HG03520 (cell line): ENCODE results near the gene EEF2K.
"Not testable (repeated sequence)": the region's sequence is repeated elsewhere in the genome, so short reads cannot be mapped to it uniquely, and the experiment has no call there.

ENCODE experiments used
- ATAC-seq: cut with Tn5 transposase; IDR thresholded peaks from one replicate; pipeline ENCODE4 v1.9.1; 2021; ENCODE audit warnings: mild to moderate bottlenecking, moderate library complexity; ENCODE audit not compliant: unreplicated experiment

Gene EEF2K

DNA sequence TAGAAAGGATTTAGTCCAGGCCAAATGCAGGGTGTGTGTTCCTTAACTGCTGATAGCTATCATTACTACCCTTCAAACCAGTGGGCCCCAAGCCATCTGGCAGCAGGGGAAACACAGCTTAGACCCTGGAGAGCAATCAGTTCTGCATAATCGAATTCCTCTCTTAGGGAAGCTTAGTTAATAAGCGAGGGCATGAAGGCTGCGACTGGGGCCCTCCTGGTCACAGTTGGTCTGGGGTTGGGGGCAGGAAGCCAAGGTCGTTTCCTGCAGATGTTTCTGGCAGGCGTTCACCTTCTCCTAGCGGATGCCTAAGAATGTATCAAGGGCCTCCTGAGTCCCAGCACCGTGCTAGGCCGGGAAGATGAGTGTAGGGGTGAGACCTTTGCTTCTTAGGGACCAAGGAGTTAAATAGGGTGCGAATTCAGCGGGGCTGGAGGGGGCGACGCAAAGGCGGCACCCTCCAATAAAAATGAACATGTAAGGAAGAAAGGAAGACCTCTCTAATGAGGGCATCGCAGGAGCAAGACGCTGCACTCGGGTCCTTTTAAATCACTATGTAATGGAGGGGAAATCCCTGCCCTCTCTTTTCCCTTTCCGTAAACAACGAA is 16.5 kb upstream of the EEF2K start:
- ATAC-seq: no peak

DNA sequence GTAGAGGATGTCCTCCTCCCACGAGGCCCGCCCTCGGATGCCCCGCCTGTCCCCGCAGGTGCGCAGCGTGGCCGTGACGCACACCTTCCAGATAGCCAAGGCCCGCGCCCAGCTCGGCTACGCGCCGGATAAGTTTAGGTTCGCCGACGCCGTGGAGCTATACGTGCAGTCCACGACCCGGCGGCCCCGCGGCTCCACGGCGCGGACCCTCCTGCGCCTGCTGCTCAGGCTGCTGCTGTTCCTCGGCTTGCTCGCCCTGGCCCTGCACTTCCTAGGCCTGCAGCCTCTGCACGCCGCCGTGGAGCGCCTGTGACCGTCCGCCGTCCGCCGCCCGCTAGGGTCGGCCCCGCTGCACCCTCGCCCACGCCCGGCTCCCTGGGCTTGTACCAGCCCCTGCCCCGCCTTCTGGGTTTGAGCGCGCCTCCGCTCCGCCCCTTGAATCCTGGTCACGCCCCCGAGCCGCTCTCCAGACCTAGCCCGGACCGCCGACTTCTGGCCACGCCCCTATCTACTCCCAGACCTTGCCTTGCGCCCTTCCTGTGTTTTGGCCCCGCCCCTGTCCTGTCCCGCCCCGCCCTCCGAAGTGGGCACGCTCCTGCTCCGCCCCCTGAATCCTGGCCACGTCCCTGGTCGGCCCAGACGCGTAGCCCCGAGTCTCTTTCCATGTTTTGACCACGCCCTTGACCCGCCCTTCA is 15.8 kb upstream of the EEF2K start:
- ATAC-seq: peak; percentile 60

DNA sequence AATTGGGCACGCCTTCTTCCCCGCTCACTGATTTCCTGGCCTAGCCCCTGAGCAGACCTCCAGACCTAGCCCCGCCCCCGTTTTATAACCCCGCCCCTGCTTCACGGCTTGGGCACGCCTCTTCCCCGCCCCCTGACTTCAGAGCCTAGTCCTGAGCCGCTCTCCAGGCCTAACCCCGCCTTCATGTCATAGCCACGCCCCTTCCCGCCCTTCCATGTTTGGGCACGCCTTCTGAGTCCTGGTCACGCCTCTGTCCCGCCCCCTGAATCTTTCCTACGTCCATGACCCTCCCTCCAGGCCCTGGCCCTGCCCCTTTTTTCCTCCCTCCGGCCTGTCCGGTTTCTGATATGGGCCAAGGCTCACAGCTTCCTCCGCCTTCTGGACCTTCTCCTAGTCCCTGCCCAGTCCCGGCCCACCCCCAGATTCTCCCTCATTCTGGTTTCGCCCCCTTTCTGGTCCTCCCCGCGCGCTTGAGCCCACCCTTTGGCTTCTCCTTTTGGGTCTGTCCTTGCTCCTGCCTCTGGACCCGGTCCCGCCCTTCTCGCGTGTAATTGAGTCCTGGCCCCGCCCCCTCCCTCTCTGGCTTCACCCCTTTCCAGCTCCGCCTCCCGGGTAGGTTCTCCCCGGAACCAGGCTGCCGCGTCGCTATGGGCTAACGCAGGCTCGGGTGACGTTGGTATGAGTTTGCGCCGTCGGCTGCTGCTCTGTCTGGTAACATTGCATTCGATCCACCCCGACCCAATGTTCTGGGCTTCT is 15.1 kb upstream of the EEF2K start:
- peak; percentile 43 for ATAC-seq

DNA sequence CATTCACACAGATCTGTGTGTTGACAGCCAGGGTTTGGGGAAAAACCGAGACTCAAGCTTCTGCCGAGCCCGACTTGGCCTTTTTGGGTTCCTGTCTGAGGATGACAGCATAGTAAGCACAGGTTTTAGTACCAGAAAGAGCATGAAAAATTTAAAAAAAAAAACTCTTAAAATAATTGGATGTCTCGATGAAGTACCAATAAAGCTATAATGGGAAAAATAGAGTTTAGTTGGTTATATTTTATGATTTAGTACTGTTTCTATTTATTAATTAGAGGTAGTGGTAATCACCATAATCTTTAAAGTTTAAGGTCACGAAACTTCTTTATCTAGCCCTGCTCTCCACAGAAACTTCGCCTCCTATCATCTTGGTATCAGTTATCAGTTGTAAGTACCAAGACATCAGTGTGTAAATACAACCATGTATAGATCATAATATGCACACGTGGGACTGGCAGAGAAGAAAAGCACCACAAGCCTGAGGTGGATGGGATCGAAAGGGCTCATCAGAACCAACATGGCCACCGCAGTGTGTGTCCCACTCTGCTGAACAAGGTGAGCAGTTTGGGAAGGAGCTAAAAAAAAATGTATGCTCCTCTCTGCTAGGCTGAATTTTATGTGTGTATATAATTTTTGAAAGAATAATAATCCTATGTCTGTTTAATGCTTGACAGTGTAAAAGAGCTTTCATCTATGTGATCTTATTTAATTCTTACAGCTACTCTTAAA is 14.4 kb upstream of the EEF2K start:
- no peak for ATAC-seq

DNA sequence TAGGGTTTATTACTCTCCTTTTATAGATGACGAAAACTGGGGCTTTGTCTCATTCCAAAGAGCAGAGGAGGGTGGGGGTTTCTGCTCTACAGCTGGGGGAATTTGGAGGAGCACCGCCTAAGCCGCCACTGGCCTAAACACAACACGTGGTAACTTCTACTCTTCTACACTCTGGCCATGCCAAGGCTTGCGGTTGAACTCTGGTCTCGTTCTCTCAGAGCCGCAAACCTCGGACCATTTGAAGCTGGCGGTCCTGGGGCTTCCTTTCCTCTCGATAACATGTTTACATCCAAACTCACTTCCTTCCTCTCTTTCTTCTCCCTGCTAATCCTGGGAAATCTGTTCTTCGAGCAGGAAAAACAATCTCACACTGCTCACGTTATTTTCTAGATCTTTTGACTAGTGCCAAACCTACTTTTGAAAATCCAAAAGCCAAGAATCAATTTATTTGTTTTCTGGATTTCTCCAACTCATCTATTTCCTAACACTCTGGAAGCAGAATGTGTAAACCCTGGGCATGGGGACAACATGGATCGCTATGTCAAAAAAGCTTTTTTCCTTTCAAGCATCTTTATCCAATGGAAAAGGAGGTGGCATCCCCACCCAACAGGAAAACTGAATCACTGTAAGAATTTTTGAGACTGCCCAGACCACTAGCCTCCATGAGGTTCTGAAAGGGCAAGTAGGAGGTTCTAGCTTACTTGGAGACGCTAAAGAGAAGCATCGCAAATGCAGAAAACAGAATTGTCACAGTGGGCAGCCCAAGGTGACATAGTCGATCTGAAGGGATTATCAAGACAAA is 13.6 kb upstream of the EEF2K start:
- no peak for ATAC-seq

DNA sequence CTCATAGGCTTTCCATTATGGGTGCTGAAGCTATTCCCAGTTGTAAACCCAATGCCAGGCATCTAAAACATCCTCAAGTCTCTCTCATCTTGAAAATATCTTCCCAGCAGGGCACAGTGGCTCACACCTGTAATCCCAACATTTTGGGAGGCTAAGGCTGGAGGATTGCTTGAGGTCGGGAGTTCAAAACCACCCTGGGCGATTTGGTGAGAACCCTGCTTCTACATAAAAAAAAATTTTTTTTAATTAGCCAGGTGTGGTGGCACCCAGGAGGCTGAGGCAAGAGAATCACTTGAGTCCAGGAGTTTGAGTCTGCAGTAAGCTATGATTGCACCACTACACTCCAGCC is 13.0 kb upstream of the EEF2K start:
- ATAC-seq: no peak

DNA sequence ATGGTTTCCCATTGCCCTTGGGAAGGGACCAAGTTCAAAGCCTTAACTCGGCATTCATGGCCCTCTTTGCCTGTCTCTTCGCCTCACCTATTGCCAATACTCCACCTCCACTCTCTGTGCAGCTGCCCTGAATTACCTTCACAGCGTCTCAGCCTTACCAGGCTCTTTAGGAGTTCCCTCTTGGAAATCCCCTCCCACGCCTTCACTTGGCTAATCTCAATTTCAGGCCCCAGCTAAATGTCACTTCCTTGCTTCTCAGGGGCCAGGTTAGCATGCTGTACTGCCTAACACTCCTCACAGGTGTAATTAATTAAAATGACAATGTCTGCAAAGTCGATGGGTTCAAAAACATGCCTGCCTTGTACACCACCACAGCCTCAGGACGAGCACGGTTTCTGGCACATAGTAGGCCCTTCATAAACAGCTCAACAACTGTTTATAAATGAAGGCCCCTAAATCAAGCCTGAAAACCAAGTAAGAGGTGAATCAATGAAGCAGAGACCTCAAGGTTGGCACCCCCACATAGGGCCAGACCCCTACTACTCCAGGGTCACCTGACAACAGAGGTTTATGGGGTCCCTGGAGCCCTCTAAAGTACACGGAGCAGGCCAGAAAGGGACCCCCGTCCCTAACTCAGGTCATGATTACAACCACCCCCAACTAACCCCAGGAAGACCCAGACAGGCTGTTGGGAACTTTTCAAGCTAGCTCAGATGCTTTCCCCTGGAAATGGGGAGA is 11.2 kb upstream of the EEF2K start:
- ATAC-seq: no peak

DNA sequence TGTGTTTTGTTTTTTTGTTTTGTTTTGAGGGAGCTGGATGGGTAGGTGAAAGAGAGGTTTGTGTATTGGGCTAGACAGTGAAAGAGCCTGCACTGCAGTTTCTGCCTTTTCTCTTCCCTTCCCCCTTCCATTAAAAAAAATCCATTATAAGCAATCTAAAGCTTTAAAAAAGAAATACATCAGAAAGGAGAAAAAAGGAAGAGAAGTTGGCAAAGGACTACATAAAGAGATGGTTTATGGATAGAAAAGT is 10.7 kb upstream of the EEF2K start:
- no peak for ATAC-seq

DNA sequence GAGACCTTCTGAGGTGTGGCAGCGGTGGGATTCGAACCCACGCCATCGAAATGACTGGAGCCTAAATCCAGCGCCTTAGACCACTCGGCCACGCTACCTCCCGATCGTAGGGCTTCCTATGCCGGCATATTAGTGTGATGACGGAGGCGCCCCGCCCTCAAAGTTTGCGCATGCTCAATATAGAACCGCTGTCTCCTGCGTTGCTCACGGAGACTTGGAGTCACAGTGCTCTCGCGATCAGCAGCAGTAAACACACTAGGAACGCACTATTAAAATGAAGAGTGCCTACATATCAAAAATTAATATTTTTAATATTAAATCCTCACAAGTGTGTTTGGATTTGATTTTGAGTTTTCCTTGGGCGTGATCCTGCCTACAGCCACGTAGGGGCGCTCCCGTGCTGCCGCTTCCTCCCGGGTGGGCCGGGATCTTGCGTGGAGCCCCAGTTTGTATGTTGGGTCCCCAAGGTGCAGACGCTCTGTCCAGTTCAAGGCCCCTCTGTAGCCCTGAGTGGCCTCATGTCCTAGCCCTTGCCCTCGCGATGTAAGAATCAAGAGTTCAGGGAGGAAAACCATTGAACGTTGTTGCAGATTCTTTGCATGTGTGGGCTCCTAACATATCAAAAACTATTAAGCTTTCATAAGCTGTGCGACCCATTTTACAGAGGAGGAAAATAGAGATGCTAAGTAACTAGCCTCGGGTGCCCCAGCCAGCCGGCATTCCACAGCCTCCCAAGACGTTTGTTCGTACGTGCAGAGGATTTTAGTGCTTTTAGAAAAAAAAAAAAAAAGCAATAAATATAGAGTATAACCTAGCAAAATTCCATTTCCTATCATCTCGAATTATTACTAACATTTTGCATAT is 10.2 kb upstream of the EEF2K start:
- ATAC-seq: peak; percentile 31

DNA sequence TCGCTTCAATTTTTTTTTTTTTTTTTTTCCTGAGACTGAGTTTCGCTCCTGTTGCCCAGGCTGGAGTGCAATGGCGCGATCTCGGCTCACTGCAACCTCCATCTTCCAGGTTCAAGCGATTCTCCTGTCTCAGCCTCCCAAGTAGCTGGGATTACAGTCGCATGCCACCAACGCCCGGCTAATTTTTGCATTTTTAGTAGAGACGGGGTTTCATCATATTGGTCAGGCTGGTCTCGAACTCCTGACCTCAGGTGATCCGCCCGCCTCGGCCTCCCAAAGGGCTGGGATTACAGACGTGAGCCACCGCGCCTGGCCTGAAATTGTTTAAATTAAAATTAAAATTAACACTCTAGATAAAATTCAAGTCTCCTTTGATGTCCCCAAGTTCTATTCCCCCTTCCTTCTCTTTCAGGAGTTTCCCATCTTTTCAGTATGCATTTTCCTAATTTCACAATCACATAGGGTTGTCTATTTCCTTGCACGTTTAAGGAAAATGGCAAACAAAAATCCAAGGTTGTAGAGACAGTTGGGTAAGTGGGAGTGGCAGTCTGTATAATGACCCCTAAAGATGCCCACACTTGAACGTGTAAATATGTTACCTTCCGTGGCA is 9.4 kb upstream of the EEF2K start:
- ATAC-seq: not testable (repeated sequence)

DNA sequence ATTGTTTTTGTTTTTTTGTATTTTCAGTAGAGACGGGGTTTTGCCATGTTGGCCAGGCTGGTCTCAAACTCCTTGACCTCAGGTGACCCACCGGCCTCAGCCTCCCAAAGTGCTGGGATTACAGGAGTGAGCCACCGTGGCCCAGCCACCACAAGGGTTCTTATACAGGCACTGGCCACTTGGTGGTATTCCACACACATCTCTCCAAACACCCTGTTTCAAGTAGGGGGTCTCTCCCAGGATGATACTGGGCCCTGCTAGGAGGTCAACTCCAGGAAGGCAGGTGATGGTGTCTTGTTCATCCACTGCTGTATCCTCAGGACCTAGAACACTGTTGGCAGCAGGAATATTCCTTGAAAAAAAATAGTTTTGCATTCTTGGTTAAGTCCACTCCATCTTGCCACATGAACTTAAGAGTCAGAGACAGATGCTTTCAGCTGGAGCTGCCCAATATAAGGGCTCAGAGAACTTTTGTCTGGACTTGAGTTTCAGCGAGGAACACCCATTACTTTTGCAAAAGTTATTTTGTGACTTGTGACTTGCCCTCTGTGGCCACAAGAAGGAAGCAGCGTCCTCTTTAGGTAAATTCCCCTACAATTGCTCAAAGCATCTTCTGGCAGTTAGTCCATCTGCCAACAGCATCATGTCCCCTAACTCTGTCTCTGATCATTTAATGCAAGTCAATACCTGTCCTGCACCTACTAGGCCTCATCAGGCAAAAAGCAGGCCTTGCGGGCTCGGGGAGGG is 7.4 kb upstream of the EEF2K start:
- ATAC-seq: no peak

DNA sequence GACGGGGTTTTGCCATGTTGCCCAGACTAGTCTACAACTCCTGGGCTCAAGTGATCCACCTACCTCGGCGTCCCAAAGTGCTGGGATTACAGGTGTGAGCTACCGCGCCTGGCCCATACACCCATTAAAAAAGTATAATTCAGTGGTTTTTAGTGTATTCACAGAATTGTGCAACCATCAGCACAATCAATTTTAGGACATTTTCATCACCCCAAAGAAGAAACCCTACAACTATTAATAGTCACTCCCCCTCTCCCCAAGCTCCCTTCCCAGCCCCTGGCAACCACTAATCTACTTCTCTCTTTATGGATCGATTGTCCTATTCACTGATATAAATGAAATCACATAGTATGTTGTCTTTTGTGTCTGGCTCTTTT is 3.8 kb upstream of the EEF2K start:
- ATAC-seq: no peak

DNA sequence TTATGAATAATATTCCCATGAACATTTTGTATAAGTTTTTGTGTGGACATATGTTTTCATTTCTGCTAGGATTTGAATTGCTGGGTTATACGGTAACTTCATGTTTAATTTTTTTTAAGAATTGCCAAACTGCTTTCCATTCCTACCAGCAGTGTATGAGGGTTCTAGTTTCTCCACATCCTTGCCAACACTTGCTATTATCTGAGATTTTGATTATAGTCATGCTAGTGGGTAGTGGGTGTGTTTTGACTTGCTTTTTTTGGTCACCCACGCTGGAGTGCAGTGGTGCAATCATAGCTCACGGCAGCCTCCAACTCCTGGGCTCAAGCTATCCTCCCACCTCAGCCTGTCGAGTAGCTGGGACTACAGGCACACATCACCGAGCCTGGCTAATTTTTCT is 3.0 kb upstream of the EEF2K start:
- no peak for ATAC-seq

DNA sequence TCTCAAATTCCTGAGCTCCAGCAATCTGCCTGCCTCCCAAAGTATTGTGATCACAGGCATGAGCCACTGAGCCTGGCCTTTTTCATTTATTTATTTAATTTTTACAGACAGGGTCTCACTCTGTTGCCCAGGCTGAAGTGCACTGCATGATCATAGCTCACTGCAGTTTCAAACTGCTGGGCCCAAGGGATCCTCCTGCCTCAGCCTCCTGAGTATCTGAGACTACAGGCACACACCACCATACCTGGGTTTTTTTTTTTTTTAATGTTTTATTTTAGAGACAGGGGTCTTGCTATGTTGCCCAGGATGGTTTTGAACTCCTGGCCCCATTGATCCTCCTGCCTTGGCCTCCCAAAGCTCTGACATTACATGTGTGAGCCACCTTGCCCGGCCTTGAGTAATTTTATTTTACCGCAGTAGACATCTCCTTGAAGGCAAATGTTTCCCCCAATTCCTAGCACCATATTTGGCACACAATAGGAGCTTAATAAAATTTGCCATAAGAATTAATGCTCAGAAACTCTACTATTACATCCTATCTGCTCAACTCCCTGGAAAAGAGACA is 1.9 kb upstream of the EEF2K start:
- ATAC-seq: no peak

DNA sequence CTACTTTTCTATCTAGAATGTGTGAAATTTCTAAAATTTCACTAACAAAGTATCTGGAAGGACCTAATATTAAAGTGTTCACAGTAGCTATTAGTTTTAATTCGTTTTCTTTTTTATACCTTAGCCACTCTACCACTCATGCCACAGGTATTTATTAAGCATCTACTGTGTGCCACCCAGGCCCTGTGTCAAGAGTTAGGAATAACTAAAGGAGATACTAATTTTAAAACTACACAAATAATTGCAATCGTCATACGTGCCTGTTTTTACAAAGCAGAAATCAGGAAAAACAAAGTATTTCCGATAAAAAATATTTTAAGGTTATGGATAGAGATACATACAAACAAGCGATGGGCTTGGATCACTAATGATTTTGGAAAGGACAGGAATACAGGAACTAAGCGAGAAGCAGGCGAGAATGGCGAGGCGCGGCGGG is 483 bp upstream of the EEF2K start:
- no peak for ATAC-seq

DNA sequence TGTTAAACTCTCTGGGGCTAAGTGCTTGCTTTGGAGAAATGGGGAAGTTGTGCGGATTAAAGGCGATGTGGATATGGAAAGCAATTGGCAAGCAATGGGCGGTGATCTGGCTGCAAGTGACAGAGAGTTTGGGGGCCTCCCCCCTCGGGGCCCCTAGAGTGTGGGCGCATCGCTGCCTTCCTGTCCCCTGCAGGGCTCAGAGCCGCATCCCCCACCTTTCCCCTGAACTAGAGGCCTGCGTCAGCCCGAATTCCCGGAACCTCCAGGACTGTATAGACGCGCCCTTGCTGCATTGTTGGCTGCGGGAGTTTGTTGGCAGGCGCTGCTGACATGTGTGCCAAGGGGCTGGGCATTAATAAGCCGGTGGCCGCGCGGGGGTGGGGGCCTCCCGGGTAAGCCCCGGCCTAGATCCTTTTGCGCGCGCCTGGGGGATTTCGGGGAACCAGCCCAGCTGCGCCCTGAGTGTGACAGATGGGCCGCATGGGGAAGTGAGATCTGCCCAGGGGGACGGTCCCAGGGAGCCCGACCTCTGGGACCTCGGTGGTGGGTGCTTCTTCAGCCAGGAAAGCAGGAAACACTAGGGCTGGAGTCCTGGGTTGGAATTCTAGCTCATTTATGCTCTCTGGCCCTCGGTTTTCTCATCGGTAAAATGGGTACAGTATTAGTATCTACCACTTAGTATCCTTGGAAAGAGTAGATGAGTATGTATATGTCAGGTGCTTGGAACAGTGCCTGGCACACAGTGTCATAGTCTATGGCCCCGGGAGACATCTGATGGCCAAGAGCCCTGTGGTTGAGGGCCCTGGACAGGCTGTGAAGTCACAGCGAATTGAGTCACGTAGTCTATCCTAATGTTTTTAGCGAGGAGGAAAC is 1.0 kb downstream of the EEF2K start:
- peak; percentile 43 for ATAC-seq

DNA sequence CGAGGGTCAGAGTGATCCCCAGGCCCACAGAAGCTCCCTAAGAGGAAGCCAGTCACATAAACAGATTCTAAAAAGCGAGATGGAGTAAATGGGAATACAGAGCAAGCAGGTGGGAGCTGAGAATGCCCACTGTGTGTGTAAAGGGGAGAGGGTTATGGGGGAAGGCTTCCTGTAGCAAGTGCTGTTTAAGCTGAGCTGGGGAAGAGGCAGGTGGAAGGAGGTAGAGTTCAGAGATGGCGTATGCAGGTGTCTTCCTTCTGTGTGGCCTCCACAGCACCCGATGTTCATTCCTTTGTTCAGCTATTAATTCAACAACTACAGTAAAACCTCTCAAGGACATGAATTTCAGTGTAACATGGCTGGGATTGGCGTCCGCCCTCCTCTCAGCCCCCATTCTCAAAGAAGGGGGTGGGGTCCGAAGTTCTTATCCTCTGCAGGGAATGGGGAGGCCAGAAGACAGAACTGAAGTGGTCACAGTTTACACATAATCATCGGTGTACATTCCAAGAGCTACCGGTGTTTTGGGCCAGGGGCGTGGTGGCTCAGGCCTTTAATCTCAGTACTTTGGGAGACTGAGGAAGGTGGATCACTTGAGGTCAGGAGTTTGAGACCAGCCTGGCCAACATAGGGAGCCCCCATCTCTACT is 1.8 kb downstream of the EEF2K start:
- no peak for ATAC-seq
